ENCODE measurements around the gene APBA2. TPM values are rescaled to one million over a fixed set of nuclear protein-coding genes. Genes with fewer than 3 reads are reported as not detected.

The APBA2 gene
- polyA plus RNA-seq, 2 of the 4 experiments (the other 2 are of a cell fraction): 11.4 to 12.6 TPM

DNA sequence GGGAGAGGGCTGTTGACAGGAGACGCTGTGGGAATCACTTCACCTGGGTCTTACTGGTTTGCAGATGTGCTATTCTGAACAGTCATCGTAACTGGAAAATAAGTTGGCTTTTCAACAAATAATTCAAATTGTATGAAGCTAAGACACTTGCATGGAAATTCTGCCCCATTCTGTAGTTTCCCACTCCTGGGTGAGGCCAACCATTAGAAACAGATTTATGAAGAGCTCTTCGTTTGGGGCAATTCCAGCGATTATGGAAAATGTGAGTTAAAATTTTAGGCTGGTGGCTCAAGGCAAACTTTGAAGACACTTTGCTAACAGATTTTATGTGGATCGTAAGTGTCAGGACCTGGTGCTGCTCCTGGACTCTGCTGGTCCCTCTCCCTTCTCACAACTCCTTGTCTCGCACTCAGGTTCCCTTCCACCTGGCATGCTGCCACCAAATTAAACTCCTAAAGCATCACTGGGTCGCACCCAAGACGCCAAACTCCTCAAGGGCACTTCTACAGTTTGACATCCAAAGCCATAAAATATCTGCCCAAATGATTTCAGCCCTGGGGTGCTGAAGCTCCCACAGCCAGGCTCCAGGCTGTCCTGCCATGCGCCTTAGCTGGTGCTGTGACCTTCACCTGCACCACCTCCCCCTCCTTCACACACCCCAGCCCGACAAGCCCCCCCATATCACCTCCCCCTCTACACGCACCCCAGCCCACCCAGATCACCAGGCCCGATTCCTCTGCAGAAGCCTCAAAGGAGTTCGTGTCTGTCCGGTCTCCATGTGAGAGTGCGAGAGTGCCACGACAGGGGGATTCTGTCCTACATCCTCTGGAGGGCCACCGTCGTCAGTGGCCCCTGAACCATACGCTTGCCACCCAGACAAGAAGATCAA, 245.4 kb downstream of the APBA2 start:
- Histone ChIP-seq H3K4me1 (no peaks in the 10 kb centered on the region), H3K4me2 (no peak overlapping the region), H3K9me3 (no peaks in the 10 kb centered on the region), H3K4me3 (no peak overlapping the region), H3K27ac (no peak overlapping the region)
- POLR2A ChIA-PET: no interaction called here
- FAIRE-seq (no peak), DNase-seq (ENCODE audit: low read depth in 1 of 2, low spot score in 1 of 2) (no peak), ATAC-seq (no peak)
- 58% methylated on average over 15 of the region's 19 CpGs for WGBS (ENCODE audit: missing lambda C conversion rate)
- CTCF ChIA-PET: interaction anchor here (0.7 to 4.1 kb wide), 3 partner anchors 9 to 28 kb away, joined by 3 to 33 read pairs (median 22); no protein-coding TSS in a partner anchor
- no peak for TF ChIP-seq HES2 (IDR thresholded peaks at IDR 0.05)
- no peak for TF ChIP-seq NPAS2 (CRISPR knock-in tag; IDR thresholded peaks at IDR 0.05; ENCODE audit: borderline replicate concordance)
- no peak for TF ChIP-seq RCOR1 (IDR thresholded peaks at IDR 0.05; ENCODE audit: low read depth, low read length)
- no peak for TF ChIP-seq BHLHE40 (IDR thresholded peaks at IDR 0.05; ENCODE audit: low read depth, low read length)
- no peak for TF ChIP-seq EHMT2 (IDR thresholded peaks at IDR 0.05; ENCODE audit: low read depth)
- no peak for TF ChIP-seq NR3C1 (IDR thresholded peaks at IDR 0.05)
- TF ChIP-seq RAD21 (conservative IDR thresholded peaks at IDR 0.05 in 1 of 2, IDR thresholded peaks at IDR 0.05 in 1 of 2): no peak
- TF ChIP-seq CHD2 (IDR thresholded peaks at IDR 0.05; ENCODE audit: low read length, partially characterized antibody): no peak
- TF ChIP-seq HMGXB4 (CRISPR knock-in tag; IDR thresholded peaks at IDR 0.05; ENCODE audit: borderline replicate concordance): no peak
- TF ChIP-seq MYC (IDR thresholded peaks at IDR 0.05; ENCODE audit: borderline replicate concordance, low read length): no peak
- TF ChIP-seq ZC3H11A (IDR thresholded peaks at IDR 0.05): no peak
- TF ChIP-seq MAFK (IDR thresholded peaks at IDR 0.05; ENCODE audit: partially characterized antibody): no peak
- no peak for TF ChIP-seq HEYL (CRISPR knock-in tag; IDR thresholded peaks at IDR 0.05)
- no peak for TF ChIP-seq FOSL2 (IDR thresholded peaks at IDR 0.05)
- no peak for TF ChIP-seq FOSL2 (CRISPR knock-in tag; IDR thresholded peaks at IDR 0.05)
- no peak for TF ChIP-seq KDM1A (IDR thresholded peaks at IDR 0.05; ENCODE audit: low read depth)
- TF ChIP-seq HOXB5 (CRISPR knock-in tag; IDR thresholded peaks at IDR 0.05): no peak
- no peak for TF ChIP-seq FOSB (CRISPR knock-in tag; IDR thresholded peaks at IDR 0.05)
- TF ChIP-seq CBX2 (IDR thresholded peaks at IDR 0.05; ENCODE audit: borderline replicate concordance, low read depth): no peak

DNA sequence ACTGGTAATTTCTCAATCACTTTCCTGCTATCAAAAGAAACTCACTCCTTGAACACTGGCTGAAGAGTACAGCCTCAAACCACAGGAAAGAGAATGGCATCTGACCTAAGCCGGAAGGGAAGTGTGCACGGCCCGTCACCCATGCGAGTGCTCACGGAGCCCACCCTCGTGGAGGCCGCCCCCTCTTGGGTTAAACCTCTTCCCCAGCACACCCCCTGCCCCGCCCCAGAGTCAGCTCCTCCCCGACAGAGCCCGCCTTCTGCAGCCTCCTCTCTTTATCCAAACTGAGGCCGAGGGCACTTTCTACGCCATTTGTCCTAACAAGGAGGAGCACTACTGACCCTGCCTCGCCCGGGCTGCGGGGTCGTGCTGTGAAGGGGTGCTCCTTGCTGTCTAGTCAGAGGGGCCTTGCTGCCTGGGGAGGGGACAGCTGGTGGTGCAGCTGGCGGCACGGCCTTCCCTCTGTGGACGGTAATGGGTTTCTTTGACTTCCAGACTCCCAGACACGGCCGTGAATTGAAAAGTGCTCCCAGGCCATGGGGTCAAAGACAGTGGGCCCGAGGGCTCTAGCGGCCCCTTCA, 246.2 kb downstream of the APBA2 start:
- TF ChIP-seq HES2 (IDR thresholded peaks at IDR 0.05) (no peak), RAD21 (conservative IDR thresholded peaks at IDR 0.05 in 1 of 2, IDR thresholded peaks at IDR 0.05 in 1 of 2) (no peak), FOSB (CRISPR knock-in tag; IDR thresholded peaks at IDR 0.05) (no peak), SREBF2 (IDR thresholded peaks at IDR 0.05) (no peak), HDAC2 (IDR thresholded peaks at IDR 0.05) (no peak), MYC (IDR thresholded peaks at IDR 0.05; ENCODE audit: borderline replicate concordance, low read length) (no peak), GATA3 (IDR thresholded peaks at IDR 0.05; ENCODE audit: borderline replicate concordance) (no peak), ZNF302 (CRISPR knock-in tag; IDR thresholded peaks at IDR 0.05) (no peak)
- Histone ChIP-seq H3K27ac (no peak overlapping the region), H3K9me3 (no peaks in the 10 kb centered on the region), H3K4me1 (no peaks in the 10 kb centered on the region), H3K4me3 (no peak overlapping the region), H3K4me2 (no peak overlapping the region)
- 55% methylated on average over 21 of the region's 23 CpGs for WGBS (ENCODE audit: missing lambda C conversion rate)
- ChIA-PET POLR2A (no interaction called here), CTCF (interaction anchor here (4.0 to 4.1 kb wide), 2 partner anchors 8 to 29 kb away, joined by 22 to 33 read pairs; no protein-coding TSS in a partner anchor)
- DNase-seq (ENCODE audit: low read depth in 1 of 2, low spot score in 1 of 2) (no peak), FAIRE-seq (no peak), ATAC-seq (no peak)
